Astrocyte (in vitro differentiated cells and primary cell): ENCODE measurements around the gene NCOA3. TPM values are rescaled to one million over a fixed set of nuclear protein-coding genes. Genes with fewer than 3 reads are reported as not detected.
A peak's percentile ranks its signal among the peaks of the same experiment; 100 is the strongest.

Experiments
- DNase-seq: peaks from one replicate; pipeline ENCODE4 v3.0.0-alpha.2; 2010; ENCODE audit warnings: low read depth
- FAIRE-seq: peaks from 2 replicates; lab custom pipeline; 2011; peaks lifted over from hg19 to GRCh38; lab: Jason Lieb, UNC
- H2AFZ ChIP-seq: 2 replicates; pipeline ENCODE4 v1.6.0; 2012; ENCODE audit warnings: low read depth, low read length, inconsistent platforms
- H3K27ac ChIP-seq: 2 replicates; pipeline ENCODE4 v1.5.1; 2011; ENCODE audit warnings: low read depth, low read length, inconsistent platforms
- H3K27me3 ChIP-seq: 2 replicates; pipeline ENCODE4 v1.6.0; 2011; ENCODE audit warnings: low read length, inconsistent platforms; ENCODE audit not compliant: insufficient read depth
- H3K36me3 ChIP-seq: 2 replicates; pipeline ENCODE4 v1.5.1; 2011; ENCODE audit warnings: low read length, inconsistent platforms; ENCODE audit not compliant: insufficient read depth
- H3K4me1 ChIP-seq: 2 replicates; pipeline ENCODE4 v1.5.1; 2011; ENCODE audit warnings: low read length, inconsistent platforms; ENCODE audit not compliant: insufficient read depth
- H3K4me2 ChIP-seq: 2 replicates; pipeline ENCODE4 v1.6.0; 2012; ENCODE audit warnings: low read length, inconsistent platforms
- H3K4me3 ChIP-seq: 2 replicates; pipeline ENCODE4 v1.5.1; 2011; ENCODE audit warnings: low read depth, mild to moderate bottlenecking, low read length, inconsistent platforms; ENCODE audit not compliant: insufficient read depth
- H3K79me2 ChIP-seq: 2 replicates; pipeline ENCODE4 v1.6.0; 2012; ENCODE audit warnings: mild to moderate bottlenecking, low read length, inconsistent platforms; ENCODE audit not compliant: insufficient read depth
- H3K9ac ChIP-seq: 2 replicates; pipeline ENCODE4 v1.6.0; 2012; ENCODE audit warnings: mild to moderate bottlenecking, low read length, inconsistent platforms
- H3K9me3 ChIP-seq: 2 replicates; pipeline ENCODE4 v1.5.1; 2012; ENCODE audit warnings: low read depth, mild to moderate bottlenecking, low read length, inconsistent platforms; ENCODE audit not compliant: insufficient read depth
- H4K20me1 ChIP-seq: 2 replicates; pipeline ENCODE4 v1.6.0; 2012; ENCODE audit warnings: low read length, inconsistent platforms; ENCODE audit not compliant: insufficient read depth
- H3K27ac Mint-ChIP-seq: one replicate; pipeline ENCODE4 v1.8.0; 2021; ENCODE audit warnings: mild to moderate bottlenecking, mixed read lengths; ENCODE audit not compliant: unreplicated experiment
- H3K27me3 Mint-ChIP-seq: one replicate; pipeline ENCODE4 v1.8.0; 2021; ENCODE audit warnings: low read depth, mixed read lengths; ENCODE audit not compliant: unreplicated experiment
- H3K36me3 Mint-ChIP-seq: one replicate; pipeline ENCODE4 v1.8.0; 2021; ENCODE audit warnings: low read depth, mixed read lengths; ENCODE audit not compliant: unreplicated experiment
- H3K4me1 Mint-ChIP-seq: one replicate; pipeline ENCODE4 v1.8.0; 2021; ENCODE audit warnings: low read depth, mixed read lengths; ENCODE audit not compliant: unreplicated experiment
- H3K4me3 Mint-ChIP-seq: one replicate; pipeline ENCODE4 v1.8.0; 2021; ENCODE audit warnings: mild to moderate bottlenecking, moderate library complexity, mixed read lengths; ENCODE audit not compliant: unreplicated experiment
- H3K9me3 Mint-ChIP-seq: one replicate; pipeline ENCODE4 v1.8.0; 2021; ENCODE audit warnings: mild to moderate bottlenecking, mixed read lengths; ENCODE audit not compliant: unreplicated experiment
- EZH2 ChIP-seq: IDR thresholded peaks from 2 replicates; pipeline ENCODE4 v1.6.1; 2012; ENCODE audit warnings: mild to moderate bottlenecking, low read length, inconsistent platforms; ENCODE audit not compliant: insufficient read depth
- total RNA-seq: library from RNA; stranded (reverse); gene quantifications from 2 replicates; pipeline ENCODE4 v1.2.1, GENCODE V29; 2021
- TF ChIP-seq, protein P1 (sequence below): IDR thresholded peaks from 2 replicates; pipeline ENCODE4 v1.5.1; 2011; ENCODE audit warnings: low read depth, mild to moderate bottlenecking, inconsistent platforms, low read length, moderate library complexity; ENCODE audit not compliant: insufficient read depth

The NCOA3 gene
- total RNA-seq, 1 donor from 2014 or later = 30.5 TPM

GRCh38 chr20:47533518-47534062 is 31.9 kb downstream of the NCOA3 start:
- Histone ChIP-seq H3K27me3 (no peaks in the 10 kb centered on the region), H3K9me3 (no peaks in the 10 kb centered on the region), H3K27ac (no peak overlapping the region), H3K4me3 (no peak overlapping the region), H4K20me1 (peaks cover 77% of the 10 kb centered on the region), H2AFZ (no peak overlapping the region), H3K4me2 (no peak overlapping the region), H3K79me2 (peaks cover 82% of the 10 kb centered on the region), H3K4me1 (no peaks in the 10 kb centered on the region), H3K36me3 (no peaks in the 10 kb centered on the region), H3K9ac (no peak overlapping the region)
- H3K4me1 Mint-ChIP-seq = no peaks in the 10 kb centered on the region
- H3K9me3 Mint-ChIP-seq = no peaks in the 10 kb centered on the region
- H3K27me3 Mint-ChIP-seq = no peaks in the 10 kb centered on the region
- TF ChIP-seq EZH2 = no peak
- H3K27ac Mint-ChIP-seq = peak overlapping the region; percentile 2
- H3K4me3 Mint-ChIP-seq = no peak overlapping the region
- FAIRE-seq = no peak
- H3K36me3 Mint-ChIP-seq = peaks cover 9% of the 10 kb centered on the region
- DNase-seq = no peak

DNA sequence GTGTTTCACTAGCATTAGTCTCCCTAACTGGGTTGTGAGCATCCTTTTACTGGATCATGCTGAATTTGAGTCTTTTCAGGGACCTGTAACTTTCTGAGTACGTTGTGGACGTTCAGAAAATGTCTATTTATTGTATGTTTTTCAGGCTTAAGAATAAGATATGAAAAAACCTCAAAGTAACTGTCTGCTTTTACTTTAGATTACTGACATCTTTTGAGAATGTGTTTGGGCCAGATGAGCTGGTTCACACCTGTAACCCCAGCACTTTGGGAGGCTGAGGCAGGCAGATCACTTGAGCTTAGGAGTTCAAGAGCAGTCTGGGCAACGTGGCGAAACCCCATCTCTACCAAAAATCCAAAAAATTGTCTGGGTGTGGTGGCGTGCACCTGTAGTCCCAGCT is 32.7 kb downstream of the NCOA3 start:
- H3K9me3 Mint-ChIP-seq = no peaks in the 10 kb centered on the region
- FAIRE-seq (no peak), DNase-seq (no peak)
- Histone ChIP-seq H3K4me1 (no peaks in the 10 kb centered on the region), H3K9ac (no peak overlapping the region), H3K79me2 (peaks cover 85% of the 10 kb centered on the region), H3K4me2 (no peak overlapping the region), H4K20me1 (peaks cover 82% of the 10 kb centered on the region), H3K4me3 (no peak overlapping the region), H3K27me3 (no peaks in the 10 kb centered on the region), H3K9me3 (no peaks in the 10 kb centered on the region), H3K36me3 (no peaks in the 10 kb centered on the region), H3K27ac (no peak overlapping the region), H2AFZ (no peak overlapping the region)
- peaks cover 9% of the 10 kb centered on the region for H3K36me3 Mint-ChIP-seq
- H3K4me1 Mint-ChIP-seq = no peaks in the 10 kb centered on the region
- no peak for TF ChIP-seq EZH2
- TF ChIP-seq, protein P1, sequence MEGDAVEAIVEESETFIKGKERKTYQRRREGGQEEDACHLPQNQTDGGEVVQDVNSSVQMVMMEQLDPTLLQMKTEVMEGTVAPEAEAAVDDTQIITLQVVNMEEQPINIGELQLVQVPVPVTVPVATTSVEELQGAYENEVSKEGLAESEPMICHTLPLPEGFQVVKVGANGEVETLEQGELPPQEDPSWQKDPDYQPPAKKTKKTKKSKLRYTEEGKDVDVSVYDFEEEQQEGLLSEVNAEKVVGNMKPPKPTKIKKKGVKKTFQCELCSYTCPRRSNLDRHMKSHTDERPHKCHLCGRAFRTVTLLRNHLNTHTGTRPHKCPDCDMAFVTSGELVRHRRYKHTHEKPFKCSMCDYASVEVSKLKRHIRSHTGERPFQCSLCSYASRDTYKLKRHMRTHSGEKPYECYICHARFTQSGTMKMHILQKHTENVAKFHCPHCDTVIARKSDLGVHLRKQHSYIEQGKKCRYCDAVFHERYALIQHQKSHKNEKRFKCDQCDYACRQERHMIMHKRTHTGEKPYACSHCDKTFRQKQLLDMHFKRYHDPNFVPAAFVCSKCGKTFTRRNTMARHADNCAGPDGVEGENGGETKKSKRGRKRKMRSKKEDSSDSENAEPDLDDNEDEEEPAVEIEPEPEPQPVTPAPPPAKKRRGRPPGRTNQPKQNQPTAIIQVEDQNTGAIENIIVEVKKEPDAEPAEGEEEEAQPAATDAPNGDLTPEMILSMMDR = no peak
- no peak overlapping the region for H3K4me3 Mint-ChIP-seq
- no peaks in the 10 kb centered on the region for H3K27me3 Mint-ChIP-seq
- no peak overlapping the region for H3K27ac Mint-ChIP-seq

GRCh38 chr20:47535088-47535487 is 33.4 kb downstream of the NCOA3 start:
- H3K27ac Mint-ChIP-seq = no peak overlapping the region
- H3K9me3 ChIP-seq = no peaks in the 10 kb centered on the region
- no peak overlapping the region for H3K4me3 Mint-ChIP-seq
- no peaks in the 10 kb centered on the region for H3K9me3 Mint-ChIP-seq
- H3K27ac ChIP-seq = no peak overlapping the region
- DNase-seq = no peak
- H3K4me1 ChIP-seq = no peaks in the 10 kb centered on the region
- H3K4me2 ChIP-seq = no peak overlapping the region
- H4K20me1 ChIP-seq = peaks cover 81% of the 10 kb centered on the region
- H3K36me3 Mint-ChIP-seq = peaks cover 9% of the 10 kb centered on the region
- H3K27me3 Mint-ChIP-seq = no peaks in the 10 kb centered on the region
- FAIRE-seq = no peak
- no peaks in the 10 kb centered on the region for H3K4me1 Mint-ChIP-seq
- H3K9ac ChIP-seq = no peak overlapping the region
- no peak for TF ChIP-seq EZH2
- TF ChIP-seq, protein P1 = no peak
- no peak overlapping the region for H3K4me3 ChIP-seq
- H3K27me3 ChIP-seq = no peaks in the 10 kb centered on the region
- no peak overlapping the region for H2AFZ ChIP-seq
- H3K79me2 ChIP-seq = peaks cover 85% of the 10 kb centered on the region
- H3K36me3 ChIP-seq = no peaks in the 10 kb centered on the region
